GM12872 (cell line): Measurements from ENCODE around the gene DNAH8.

Experiments used
- TF ChIP-seq, protein P1 (sequence below): IDR thresholded peaks from 3 replicates; pipeline ENCODE4 v1.5.1; 2011; ENCODE audit warnings: low read depth, mild to moderate bottlenecking, low read length, moderate library complexity; ENCODE audit not compliant: insufficient read depth

DNAH8 gene

GRCh38 chr6:38719358-38719757 lies 4.2 kb downstream of the DNAH8 start:
- TF ChIP-seq, protein P1, sequence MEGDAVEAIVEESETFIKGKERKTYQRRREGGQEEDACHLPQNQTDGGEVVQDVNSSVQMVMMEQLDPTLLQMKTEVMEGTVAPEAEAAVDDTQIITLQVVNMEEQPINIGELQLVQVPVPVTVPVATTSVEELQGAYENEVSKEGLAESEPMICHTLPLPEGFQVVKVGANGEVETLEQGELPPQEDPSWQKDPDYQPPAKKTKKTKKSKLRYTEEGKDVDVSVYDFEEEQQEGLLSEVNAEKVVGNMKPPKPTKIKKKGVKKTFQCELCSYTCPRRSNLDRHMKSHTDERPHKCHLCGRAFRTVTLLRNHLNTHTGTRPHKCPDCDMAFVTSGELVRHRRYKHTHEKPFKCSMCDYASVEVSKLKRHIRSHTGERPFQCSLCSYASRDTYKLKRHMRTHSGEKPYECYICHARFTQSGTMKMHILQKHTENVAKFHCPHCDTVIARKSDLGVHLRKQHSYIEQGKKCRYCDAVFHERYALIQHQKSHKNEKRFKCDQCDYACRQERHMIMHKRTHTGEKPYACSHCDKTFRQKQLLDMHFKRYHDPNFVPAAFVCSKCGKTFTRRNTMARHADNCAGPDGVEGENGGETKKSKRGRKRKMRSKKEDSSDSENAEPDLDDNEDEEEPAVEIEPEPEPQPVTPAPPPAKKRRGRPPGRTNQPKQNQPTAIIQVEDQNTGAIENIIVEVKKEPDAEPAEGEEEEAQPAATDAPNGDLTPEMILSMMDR: no peak

DNA sequence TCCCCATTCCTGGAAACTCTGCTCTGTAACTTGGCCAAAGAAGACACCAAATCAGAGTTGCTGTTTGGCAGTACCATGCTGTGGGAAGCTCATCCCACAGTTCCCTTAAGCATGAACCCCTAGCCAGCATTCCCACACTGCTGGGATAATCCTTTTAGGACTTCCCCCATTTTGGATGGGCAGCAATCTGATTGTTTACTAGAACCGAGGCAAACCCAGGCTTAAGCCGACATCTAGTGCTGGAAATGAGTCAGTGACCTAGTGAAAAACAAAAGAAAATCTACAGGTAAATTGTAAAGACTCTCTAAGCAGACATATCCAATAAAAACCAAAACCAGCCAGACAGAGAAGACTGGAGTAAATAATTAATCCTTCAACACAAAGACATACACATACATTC lies 5.2 kb downstream of the DNAH8 start:
- TF ChIP-seq, protein P1: peak; percentile 26; the same call in 1 of the 3 replicates

- TF ChIP-seq, protein P1: no peak
Measured at GRCh38 chr6:38722038-38722437, 6.9 kb downstream of the DNAH8 start.

DNA sequence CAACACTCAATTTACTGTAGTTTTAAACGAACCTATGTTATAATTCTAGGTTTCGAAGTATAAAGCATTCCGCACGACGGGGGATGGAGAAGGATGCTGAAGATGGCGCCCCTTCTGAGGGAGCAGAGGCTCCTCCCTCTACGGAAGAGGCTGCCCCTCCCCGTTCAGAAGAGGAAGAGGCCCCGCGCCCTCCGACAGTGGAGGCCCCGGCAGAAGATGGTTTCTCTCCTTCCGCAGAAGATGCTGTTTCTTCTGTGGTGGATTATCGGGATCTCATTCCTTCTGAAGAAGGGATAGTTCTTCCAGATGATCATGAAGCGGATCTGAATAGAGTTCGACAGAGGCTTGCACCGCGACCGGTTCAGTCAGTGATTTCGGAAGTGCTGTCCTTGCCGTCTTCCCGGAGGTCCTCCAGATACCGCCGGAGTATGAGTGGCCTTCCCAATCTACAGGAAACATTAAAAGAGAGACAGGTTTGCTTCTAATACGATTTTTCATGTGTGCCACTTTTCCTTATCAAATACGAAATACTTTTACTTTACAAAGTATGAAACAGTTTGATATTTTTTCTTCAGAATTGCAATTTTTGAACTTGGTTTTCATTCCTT lies 7.7 kb downstream of the DNAH8 start:
- TF ChIP-seq, protein P1: no peak

DNA sequence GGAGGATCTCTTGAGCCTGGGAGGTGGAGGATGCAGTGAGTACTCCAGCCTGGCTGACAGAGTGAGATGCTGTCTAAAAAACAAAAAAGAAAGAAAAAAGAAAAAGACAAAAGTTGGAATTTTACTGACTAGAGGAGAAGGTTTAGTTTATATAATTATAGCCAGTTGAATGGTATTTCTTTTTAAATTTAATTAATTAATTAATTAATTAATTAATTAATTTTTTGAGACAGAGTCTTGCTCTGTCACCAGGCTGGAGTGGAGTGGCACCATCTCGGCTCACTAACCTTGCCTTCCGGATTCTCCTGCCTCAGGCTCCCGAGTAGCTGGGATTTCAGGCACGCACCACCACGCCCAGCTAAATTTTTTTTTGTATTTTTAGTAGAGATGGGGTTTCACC lies 8.7 kb downstream of the DNAH8 start:
- TF ChIP-seq, protein P1: no peak

DNA sequence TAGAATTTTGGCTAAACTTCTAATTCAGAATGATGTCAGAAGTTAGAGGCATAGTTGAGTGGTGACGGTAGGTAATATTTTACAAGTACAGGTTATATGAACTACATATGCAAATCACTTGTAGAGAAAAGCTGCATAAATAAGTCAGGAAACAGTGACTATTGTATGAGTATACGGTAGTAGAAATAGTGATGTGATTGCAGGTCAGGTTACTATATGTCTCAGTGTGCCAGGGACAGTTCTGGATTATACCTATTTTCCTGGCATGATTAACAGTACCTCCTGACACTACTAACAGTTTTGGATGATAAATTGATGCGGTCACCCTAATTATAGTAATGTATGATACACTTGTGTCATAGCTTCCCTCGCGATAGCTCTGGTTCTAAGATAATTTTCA lies 9.2 kb downstream of the DNAH8 start:
- TF ChIP-seq, protein P1: no peak

- TF ChIP-seq, protein P1: no peak
Measured at GRCh38 chr6:38725414-38726183, 10.5 kb downstream of the DNAH8 start.
